GM23338 (cell line): ENCODE measurements around the gene DAP3. TPM values are rescaled to one million over a fixed set of nuclear protein-coding genes. Genes with fewer than 3 reads are reported as not detected.
"Not testable (repeated sequence)": the region's sequence is repeated elsewhere in the genome, so short reads cannot be mapped to it uniquely, and the experiment has no call there.

ENCODE experiments used
- ATAC-seq: fragments of 200-7000 bp; cut with Tn5 transposase; 3 replicates; pipeline ENCODE4 v1.9.1; 2020
- DNase-seq: peaks from one replicate; pipeline ENCODE4 v3.0.0-alpha.2; 2015; ENCODE audit warnings: low spot score
- H2AFZ ChIP-seq: fragments of 200-600 bp; sonication (generic); 2 replicates; pipeline ENCODE4 v1.8.0; 2016; ENCODE audit warnings: antibody characterized with exemption, mild to moderate bottlenecking, moderate library complexity
- H3F3A ChIP-seq: fragments of 200-600 bp; sonication (generic); replicated peaks from 2 replicates; pipeline ENCODE4 v1.8.0; 2017; ENCODE audit warnings: antibody characterized with exemption, mixed run types, low read depth
- H3K27ac ChIP-seq: fragments of 200-600 bp; sonication (generic); 2 replicates; pipeline ENCODE4 v1.6.1; 2016; ENCODE audit warnings: low read depth
- H3K27me3 ChIP-seq: fragments of 200-600 bp; sonication (generic); 2 replicates; pipeline ENCODE4 v1.8.0; 2016; ENCODE audit warnings: mild to moderate bottlenecking, mixed run types, moderate library complexity; ENCODE audit not compliant: insufficient read depth
- H3K36me3 ChIP-seq: fragments of 200-600 bp; sonication (generic); 2 replicates; pipeline ENCODE4 v1.8.0; 2016; ENCODE audit warnings: mild to moderate bottlenecking; ENCODE audit not compliant: insufficient read depth
- H3K4me1 ChIP-seq: fragments of 200-600 bp; sonication (generic); 2 replicates; pipeline ENCODE4 v1.8.0; 2016; ENCODE audit warnings: mild to moderate bottlenecking, moderate library complexity; ENCODE audit not compliant: insufficient read depth
- H3K4me2 ChIP-seq: fragments of 200-600 bp; sonication (generic); 2 replicates; pipeline ENCODE4 v1.7.1; 2017; ENCODE audit warnings: mixed run types
- H3K4me3 ChIP-seq: fragments of 200-600 bp; sonication (generic); 2 replicates; pipeline ENCODE4 v1.6.1; 2016; ENCODE audit warnings: mixed run types
- H3K79me2 ChIP-seq: fragments of 200-600 bp; sonication (generic); replicated peaks from 2 replicates; pipeline ENCODE4 v1.8.0; 2017; ENCODE audit warnings: mild to moderate bottlenecking; ENCODE audit not compliant: insufficient read depth
- H3K9me2 ChIP-seq: fragments of 200-600 bp; sonication (generic); 2 replicates; pipeline ENCODE4 v1.8.0; 2017; ENCODE audit not compliant: insufficient read depth
- H4K20me1 ChIP-seq: fragments of 200-600 bp; sonication (generic); replicated peaks from 2 replicates; pipeline ENCODE4 v1.8.0; 2017; ENCODE audit warnings: mild to moderate bottlenecking; ENCODE audit not compliant: insufficient read depth
- H3K27ac Mint-ChIP-seq: 2 replicates; pipeline ENCODE4 v1.8.0; 2020; ENCODE audit warnings: inconsistent platforms, mild to moderate bottlenecking, moderate library complexity, mixed read lengths
- H3K27me3 Mint-ChIP-seq: 3 replicates; pipeline ENCODE4 v1.8.0; 2022; ENCODE audit warnings: low read depth, mild to moderate bottlenecking, moderate library complexity, mixed read lengths, inconsistent platforms; ENCODE audit not compliant: insufficient read depth, poor library complexity
- H3K36me3 Mint-ChIP-seq: 3 replicates; pipeline ENCODE4 v1.8.0; 2021; ENCODE audit warnings: low read depth, mild to moderate bottlenecking, inconsistent platforms, moderate library complexity, mixed read lengths
- H3K4me1 Mint-ChIP-seq: 3 replicates; pipeline ENCODE4 v1.8.0; 2020; ENCODE audit warnings: mild to moderate bottlenecking, inconsistent platforms, mixed read lengths
- H3K4me3 Mint-ChIP-seq: 3 replicates; pipeline ENCODE4 v1.8.0; 2021; ENCODE audit warnings: moderate library complexity, mild to moderate bottlenecking, inconsistent platforms, mixed read lengths
- H3K9me3 Mint-ChIP-seq: 3 replicates; pipeline ENCODE4 v1.8.0; 2020; ENCODE audit warnings: moderate library complexity, mild to moderate bottlenecking, inconsistent platforms, mixed read lengths
- CTCF ChIP-seq, 2 experiments: fragments of 200-600 bp in 1 of 2; sonication (generic) in 1 of 2; conservative IDR thresholded peaks; 2 replicates each; pipeline versions ENCODE4 v1.5.1 to v1.6.1; 2016 to 2017; ENCODE audit warnings: antibody characterized with exemption in 2 of 2, low read depth in 2 of 2, mild to moderate bottlenecking in 2 of 2, moderate library complexity in 1 of 2
- ETS1 ChIP-seq: IDR thresholded peaks from 2 replicates; pipeline ENCODE4 v1.6.1; 2016; ENCODE audit warnings: antibody characterized with exemption
- EZH2 ChIP-seq: fragments of 200-600 bp; sonication (generic); IDR thresholded peaks from one replicate; pipeline ENCODE4 v1.8.0; 2017; ENCODE audit warnings: antibody characterized with exemption, mild to moderate bottlenecking, low read depth; ENCODE audit not compliant: unreplicated experiment
- EZH2phosphoT487 ChIP-seq: fragments of 200-600 bp; sonication (generic); IDR thresholded peaks from one replicate; pipeline ENCODE4 v1.8.1; 2018; ENCODE audit warnings: antibody characterized with exemption; ENCODE audit not compliant: unreplicated experiment
- REST ChIP-seq: IDR thresholded peaks from one replicate; pipeline ENCODE4 v1.6.1; 2018; ENCODE audit warnings: antibody characterized with exemption; ENCODE audit not compliant: unreplicated experiment
- ZNF114 ChIP-seq: fragments of 250-450 bp; sonication (Bioruptor Pico); IDR thresholded peaks from 2 replicates; pipeline ENCODE4 v1.5.0; 2020; ENCODE audit warnings: mild to moderate bottlenecking, moderate library complexity
- polyA plus RNA-seq: library from polyadenylated mRNA; unstranded; fragments of >200 nt; fragmentation: Nextera tagmentation; extraction: Ambion mirVana; gene quantifications from 2 replicates; pipeline ENCODE4 v1.2.1, GENCODE V29; 2016
- total RNA-seq: library from RNA; depleted of rRNA; stranded (reverse); fragments of >200 nt; shearing (Covaris generic); gene quantifications from 2 replicates; pipeline ENCODE4 v1.2.3, GENCODE V29; 2014

DAP3 gene
- total and polyA plus RNA-seq, 2 experiments from 2014 or later = 89.8 to 90.1 TPM

- no peak for TF ChIP-seq REST
Measured at GRCh38 chr1:155640367-155640766, 48.5 kb upstream of the DAP3 start (continued).

GRCh38 chr1:155642559-155643180, 46.2 kb upstream of the DAP3 start:
- H3F3A ChIP-seq, H4K20me1 ChIP-seq, ATAC-seq, H3K9me2 ChIP-seq, H3K27me3 Mint-ChIP-seq, H2AFZ ChIP-seq, H3K4me1 Mint-ChIP-seq, H3K27me3 ChIP-seq, H3K4me1 ChIP-seq, H3K4me3 Mint-ChIP-seq, H3K79me2 ChIP-seq, H3K4me2 ChIP-seq, DNase-seq, H3K27ac Mint-ChIP-seq, H3K4me3 ChIP-seq, H3K27ac ChIP-seq: not testable (repeated sequence)
- Mint-ChIP-seq H3K36me3 (peaks cover 28% of the 10 kb centered on the region), H3K9me3 (peaks cover 42% of the 10 kb centered on the region)
- peaks cover 12% of the 10 kb centered on the region; the same call in 1 of the 2 replicates for H3K36me3 ChIP-seq

GRCh38 chr1:155643230-155643629, 45.7 kb upstream of the DAP3 start:
- H3K4me3 Mint-ChIP-seq = no peak overlapping the region
- H3K9me2 ChIP-seq = no peaks in the 10 kb centered on the region

More at GRCh38 chr1:155643230-155643629, 45.7 kb upstream of the DAP3 start:
- H3F3A ChIP-seq = no peaks in the 10 kb centered on the region
- peaks cover under 1% of the 10 kb centered on the region for H3K27me3 Mint-ChIP-seq
- no peak overlapping the region for H2AFZ ChIP-seq
- no peaks in the 10 kb centered on the region for H3K4me1 ChIP-seq
- no peak overlapping the region for H3K27ac Mint-ChIP-seq
- H3K4me3 ChIP-seq = no peak overlapping the region
- ATAC-seq (no peak), DNase-seq (no peak)
- no peak overlapping the region for H3K27ac ChIP-seq
- H4K20me1 ChIP-seq = no peaks in the 10 kb centered on the region
- H3K9me3 Mint-ChIP-seq = peaks cover 42% of the 10 kb centered on the region
- peaks cover 28% of the 10 kb centered on the region for H3K36me3 Mint-ChIP-seq
- no peaks in the 10 kb centered on the region for H3K27me3 ChIP-seq
- no peaks in the 10 kb centered on the region for H3K79me2 ChIP-seq
- no peak for TF ChIP-seq CTCF (conservative IDR thresholded peaks at IDR 0.05; ENCODE audit: low read depth in 2 of 2)
- TF ChIP-seq EZH2 = no peak
- no peak for TF ChIP-seq EZH2phosphoT487
- TF ChIP-seq ETS1 = no peak
- TF ChIP-seq ZNF114 (CRISPR knock-in tag) = no peak
- H3K36me3 ChIP-seq = peaks cover 12% of the 10 kb centered on the region; the same call in 1 of the 2 replicates
- H3K4me2 ChIP-seq = no peak overlapping the region
- no peaks in the 10 kb centered on the region; the same call in 2 of the 3 replicates for H3K4me1 Mint-ChIP-seq
